GM20000 (cell line): ENCODE measurements around the gene POU2F1.

Experiments
- DNase-seq: peaks from one replicate; pipeline ENCODE4 v3.0.0; 2012; ENCODE audit warnings: low spot score
- CTCF ChIP-seq: IDR thresholded peaks from 2 replicates; pipeline ENCODE4 v1.5.1; 2012; ENCODE audit warnings: mild to moderate bottlenecking, control low read depth; ENCODE audit errors: extremely low read depth, missing control alignments

Gene POU2F1

GRCh38 chr1:167476061-167476460 lies 255.4 kb downstream of the POU2F1 start:
- no peak for TF ChIP-seq CTCF
- no peak for DNase-seq
